GM12878 (cell line): Measurements from ENCODE around the gene CASP12. TPM values are rescaled to one million over a fixed set of nuclear protein-coding genes. Genes with fewer than 3 reads are reported as not detected.

Experiments
- ATF3 ChIP-seq: IDR thresholded peaks from 2 replicates; pipeline ENCODE4 v1.6.1; 2011; ENCODE audit warnings: low read depth, mild to moderate bottlenecking, low read length, moderate library complexity, borderline replicate concordance; ENCODE audit errors: extremely low read depth
- EED ChIP-seq: sonication (generic); IDR thresholded peaks from 2 replicates; pipeline ENCODE4 v1.6.1; 2016; ENCODE audit warnings: antibody characterized with exemption, low read depth
- ELK1 ChIP-seq: IDR thresholded peaks from 2 replicates; pipeline ENCODE4 v1.6.1; 2012; ENCODE audit warnings: low read depth, low read length, improper control_type of control experiment
- ETV6 ChIP-seq, 2 experiments: fragments of 450-650 bp in 1 of 2; IDR thresholded peaks in 1 of 2; conservative IDR thresholded peaks in 1 of 2; 2 replicates each; pipeline ENCODE4 v1.6.1; 2014; ENCODE audit warnings: antibody characterized with exemption in 1 of 2, borderline replicate concordance in 1 of 2, low read depth in 1 of 2, mild to moderate bottlenecking in 1 of 2, moderate library complexity in 1 of 2
- FOXK2 ChIP-seq: fragments of 450-650 bp; IDR thresholded peaks from 2 replicates; pipeline ENCODE4 v1.6.1; 2017; ENCODE audit warnings: mild to moderate bottlenecking, moderate library complexity
- HDAC2 ChIP-seq: fragments of 200-600 bp; sonication (generic); IDR thresholded peaks from 2 replicates; pipeline ENCODE4 v1.6.1; 2017
- JUNB ChIP-seq: IDR thresholded peaks from 2 replicates; pipeline ENCODE4 v1.6.1; 2016; ENCODE audit warnings: antibody characterized with exemption, mild to moderate bottlenecking
- KLF5 ChIP-seq: fragments of 450-650 bp; IDR thresholded peaks from 2 replicates; pipeline ENCODE4 v1.6.1; 2014; ENCODE audit warnings: mild to moderate bottlenecking; ENCODE audit not compliant: partially characterized antibody
- MTA3 ChIP-seq: IDR thresholded peaks from 2 replicates; pipeline ENCODE4 v1.6.1; 2012; ENCODE audit warnings: low read length, inconsistent platforms, borderline replicate concordance
- PML ChIP-seq: IDR thresholded peaks from 2 replicates; pipeline ENCODE4 v1.6.1; 2012; ENCODE audit warnings: low read length, inconsistent platforms
- RB1 ChIP-seq: fragments of 450-650 bp; formaldehyde crosslinking; IDR thresholded peaks from 2 replicates; pipeline ENCODE4 v1.6.1; 2017; ENCODE audit warnings: mild to moderate bottlenecking, borderline replicate concordance
- SMAD5 ChIP-seq: IDR thresholded peaks from 2 replicates; pipeline ENCODE4 v1.6.1; 2016; ENCODE audit warnings: antibody characterized with exemption, low read depth
- SREBF2 ChIP-seq: IDR thresholded peaks from 2 replicates; pipeline ENCODE4 v1.6.1; 2012; ENCODE audit warnings: mild to moderate bottlenecking, low read length
- ZBTB4 ChIP-seq: fragments of 450-650 bp; formaldehyde crosslinking; IDR thresholded peaks from 2 replicates; pipeline ENCODE4 v1.4.0; 2022; ENCODE audit warnings: mild to moderate bottlenecking, moderate library complexity
- polyA plus RNA-seq, 11 experiments: library from polyadenylated mRNA; depleted of rRNA in 4 of 11; unstranded in 6 of 11; stranded (reverse) in 5 of 11; fragments of >200 nt; fragmentation: Nextera tagmentation in 4 of 11; fragmentation: Illumina TruSeq in 1 of 11; extraction: Ambion mirVana in 4 of 11; extraction: Trizol in 1 of 11; gene quantifications; 1 replicate in 1 of 11; 2 replicates in 10 of 11; pipeline versions ENCODE4 v1.2.1 to v1.2.3, GENCODE V29; 2011 to 2016; ENCODE audit warnings: inconsistent platforms in 2 of 11, missing spikeins in 2 of 11, low read depth in 1 of 11
- total RNA-seq, 4 experiments: library from RNA; depleted of rRNA in 3 of 4; stranded (reverse); fragments of >200 nt in 3 of 4; fragmentation: Illumina TruSeq in 1 of 4; extraction: Trizol in 1 of 4; gene quantifications; 2 replicates each; pipeline versions ENCODE4 v1.2.1 to v1.2.3, GENCODE V29; 2013 to 2021

Gene CASP12
- total and polyA plus RNA-seq, 10 of the 15 experiments (the other 5 are each of a cell fraction or from before 2014, with no cell fraction given) = 0.10 to 0.14 TPM; not detected in 8

- no peak for TF ChIP-seq ZBTB4 (CRISPR knock-in tag)
- no peak for TF ChIP-seq ATF3
- no peak for TF ChIP-seq ETV6 (conservative IDR thresholded peaks at IDR 0.05 in 1 of 2, IDR thresholded peaks at IDR 0.05 in 1 of 2; ENCODE audit: borderline replicate concordance in 1 of 2, low read depth in 1 of 2)
- TF ChIP-seq RB1 = no peak
- no peak for TF ChIP-seq FOXK2
- no peak for TF ChIP-seq HDAC2
- TF ChIP-seq JUNB = no peak
- TF ChIP-seq MTA3 = no peak
- no peak for TF ChIP-seq ELK1
- TF ChIP-seq KLF5 = no peak
- TF ChIP-seq SREBF2 = no peak
- no peak for TF ChIP-seq PML
- no peak for TF ChIP-seq EED
- TF ChIP-seq SMAD5 = no peak
These were observed 20.0 kb upstream of the CASP12 start (continued) for GRCh38 chr11:104918113-104918824.
